Stimulated activated naive CD8-positive, alpha-beta T cell treated with anti-CD3 and anti-CD28 coated beads, Interleukin-15, Interleukin-2, amounts not matched to agents 100 U/mL and 50 U/mL, for 24 hours (primary cell): ENCODE results near the gene ATP6V1A.

ENCODE experiments used
- ATAC-seq: fragments of 150-1000 bp; cut with Tn5 transposase; one replicate; pipeline ENCODE4 v1.10.0; 2021
- DNase-seq: peaks from one replicate; pipeline ENCODE4 v3.0.0; 2021

Gene ATP6V1A

GRCh38 chr3:113746548-113747282 lies at the start of gene ATP6V1A:
TSS of gene ATP6V1A (plus strand) at chr3:113747035. CDS start at chr3:113778754, 31,719 bp downstream.
- ATAC-seq (peak; percentile 50), DNase-seq (peak; percentile 83)

- DNase-seq (no peak), ATAC-seq (no peak)
Measured at GRCh38 chr3:113697500-113698090, 49.2 kb upstream of the ATP6V1A start.

GRCh38 chr3:113698213-113698742 lies 48.6 kb upstream of the ATP6V1A start:
- ATAC-seq (no peak), DNase-seq (no peak)

GRCh38 chr3:113698956-113699355 lies 47.9 kb upstream of the ATP6V1A start:
- ATAC-seq: no peak

GRCh38 chr3:113707835-113708234 lies 39.0 kb upstream of the ATP6V1A start:
- no peak for ATAC-seq
- DNase-seq: no peak

More at GRCh38 chr3:113698956-113699355, 47.9 kb upstream of the ATP6V1A start:
- DNase-seq: peak; percentile 37

- ATAC-seq: no peak
- DNase-seq: no peak
Measured at GRCh38 chr3:113712129-113712528, 34.7 kb upstream of the ATP6V1A start.

- DNase-seq (no peak), ATAC-seq (no peak)
Measured at GRCh38 chr3:113714702-113715101, 32.1 kb upstream of the ATP6V1A start.

- no peak for DNase-seq
- ATAC-seq: no peak
Measured at GRCh38 chr3:113717308-113717707, 29.5 kb upstream of the ATP6V1A start.

- peak; percentile 97 for ATAC-seq
Measured at GRCh38 chr3:113717818-113718217, 29.0 kb upstream of the ATP6V1A start.

GRCh38 chr3:113719294-113719693 lies 27.5 kb upstream of the ATP6V1A start:
- no peak for ATAC-seq

More at GRCh38 chr3:113717818-113718217, 29.0 kb upstream of the ATP6V1A start:
- no peak for DNase-seq

GRCh38 chr3:113719758-113720157 lies 27.1 kb upstream of the ATP6V1A start:
- no peak for ATAC-seq
- DNase-seq: no peak

More at GRCh38 chr3:113719294-113719693, 27.5 kb upstream of the ATP6V1A start:
- no peak for DNase-seq

GRCh38 chr3:113721636-113722035 lies 25.2 kb upstream of the ATP6V1A start:
- ATAC-seq: no peak

GRCh38 chr3:113728661-113729060 lies 18.2 kb upstream of the ATP6V1A start:
- DNase-seq (no peak), ATAC-seq (no peak)

More at GRCh38 chr3:113721636-113722035, 25.2 kb upstream of the ATP6V1A start:
- no peak for DNase-seq

GRCh38 chr3:113730550-113730949 lies 16.3 kb upstream of the ATP6V1A start:
- ATAC-seq: no peak

GRCh38 chr3:113731694-113732093 lies 15.1 kb upstream of the ATP6V1A start:
- DNase-seq: no peak
- no peak for ATAC-seq

More at GRCh38 chr3:113730550-113730949, 16.3 kb upstream of the ATP6V1A start:
- DNase-seq: no peak

GRCh38 chr3:113736548-113737089 lies 10.2 kb upstream of the ATP6V1A start:
- DNase-seq (no peak), ATAC-seq (peak; percentile 49)

- DNase-seq: no peak
Measured at GRCh38 chr3:113741086-113741485, 5.7 kb upstream of the ATP6V1A start.

GRCh38 chr3:113741620-113742019 lies 5.2 kb upstream of the ATP6V1A start:
- DNase-seq (no peak), ATAC-seq (no peak)

More at GRCh38 chr3:113741086-113741485, 5.7 kb upstream of the ATP6V1A start:
- ATAC-seq: no peak

- ATAC-seq (no peak), DNase-seq (no peak)
Measured at GRCh38 chr3:113743006-113743630, 3.7 kb upstream of the ATP6V1A start.

GRCh38 chr3:113744941-113745755 lies 1.7 kb upstream of the ATP6V1A start:
- DNase-seq: peak; percentile 71
- peak; percentile 74 for ATAC-seq

GRCh38 chr3:113745756-113746547 lies 883 bp upstream of the ATP6V1A start, which contains the start of gene NAA50:
TSS of gene NAA50 (minus strand) at chr3:113746249. CDS start at chr3:113745949, 300 bp downstream.
- ATAC-seq: peak; percentile 72
- peak; percentile 96 for DNase-seq
